Retina (tissue), 1 donor: ENCODE results near the gene SPINK4.

Experiments
- DNase-seq: peaks from one replicate; pipeline ENCODE4 v3.0.0-alpha.2; 2016

The SPINK4 gene

GRCh38 chr9:33263131-33264002, 23.4 kb downstream of the SPINK4 start:
- DNase-seq: no peak

- DNase-seq: peak; percentile 81
Observed at GRCh38 chr9:33264003-33264472, 24.1 kb downstream of the SPINK4 start.

GRCh38 chr9:33264473-33265177, 24.7 kb downstream of the SPINK4 start, which contains the start of the genes BAG1 and CHMP5:
BAG1 (minus strand) TSS chr9:33264708.
CHMP5 (plus strand) TSS chr9:33265049; CDS start chr9:33265079, 30 bp downstream.
- DNase-seq: peak; percentile 95

- DNase-seq: no peak
Observed at GRCh38 chr9:33265211-33265865, 25.4 kb downstream of the SPINK4 start.

GRCh38 chr9:33267151-33267767, 27.3 kb downstream of the SPINK4 start:
- no peak for DNase-seq

GRCh38 chr9:33270146-33270545, 30.2 kb downstream of the SPINK4 start:
- DNase-seq: no peak

- DNase-seq: no peak
Observed at GRCh38 chr9:33272061-33272460, 32.1 kb downstream of the SPINK4 start.

GRCh38 chr9:33273266-33273971, 33.5 kb downstream of the SPINK4 start:
- DNase-seq: no peak

- DNase-seq: no peak
Observed at GRCh38 chr9:33273972-33274328, 34.0 kb downstream of the SPINK4 start.

GRCh38 chr9:33277484-33277883, 37.5 kb downstream of the SPINK4 start:
- DNase-seq: no peak

GRCh38 chr9:33285502-33285901, 45.5 kb downstream of the SPINK4 start:
- DNase-seq: no peak

GRCh38 chr9:33287087-33287490, 47.1 kb downstream of the SPINK4 start:
- DNase-seq: peak; percentile 17

GRCh38 chr9:33288235-33288634, 48.3 kb downstream of the SPINK4 start:
- no peak for DNase-seq

GRCh38 chr9:33288828-33289483, 49.0 kb downstream of the SPINK4 start:
- no peak for DNase-seq

GRCh38 chr9:33289496-33289895, 49.5 kb downstream of the SPINK4 start:
- peak; percentile 15 for DNase-seq

GRCh38 chr9:33289936-33290246, 49.9 kb downstream of the SPINK4 start:
- DNase-seq: no peak

GRCh38 chr9:33290247-33291030, 50.5 kb downstream of the SPINK4 start, which contains the start of gene NFX1:
NFX1 (plus strand) TSS chr9:33290516; CDS start chr9:33290573, 57 bp downstream.
- peak; percentile 99 for DNase-seq

- DNase-seq: no peak
Observed at GRCh38 chr9:33291031-33291397, 51.0 kb downstream of the SPINK4 start.

GRCh38 chr9:33291901-33292300, 51.9 kb downstream of the SPINK4 start:
- no peak for DNase-seq

- DNase-seq: no peak
Observed at GRCh38 chr9:33293782-33294181, 53.8 kb downstream of the SPINK4 start.
